GM12891 (cell line): ENCODE measurements around the gene SMPD3.

Source experiments
- DNase-seq: peaks from one replicate; pipeline ENCODE4 v3.0.0; 2011; ENCODE audit warnings: low spot score; ENCODE audit not compliant: insufficient read length
- FAIRE-seq: peaks from 2 replicates; lab custom pipeline; 2011; peaks lifted over from hg19 to GRCh38; lab: Jason Lieb, UNC
- PAX5 ChIP-seq: IDR thresholded peaks from 2 replicates; pipeline ENCODE4 v1.6.1; 2011; ENCODE audit warnings: low read length, moderate library complexity, mild to moderate bottlenecking; ENCODE audit not compliant: insufficient read depth, severe bottlenecking
- POLR2A ChIP-seq: IDR thresholded peaks from 2 replicates; pipeline ENCODE4 v1.6.1; 2011; ENCODE audit warnings: low read depth, low read length, control low read depth
- POLR2AphosphoS5 ChIP-seq: IDR thresholded peaks from 2 replicates; pipeline ENCODE4 v1.6.1; 2011; ENCODE audit warnings: low read depth, low read length, control low read depth
- POU2F2 ChIP-seq: IDR thresholded peaks from 2 replicates; pipeline ENCODE4 v1.6.1; 2011; ENCODE audit warnings: low read depth, mild to moderate bottlenecking, control low read depth, low read length, moderate library complexity
- SPI1 ChIP-seq: IDR thresholded peaks from 2 replicates; pipeline ENCODE4 v1.6.1; 2011; ENCODE audit warnings: low read depth, low read length, control low read depth
- TAF1 ChIP-seq: IDR thresholded peaks from 2 replicates; pipeline ENCODE4 v1.6.1; 2011; ENCODE audit warnings: low read depth, low read length, control low read depth

Gene SMPD3

DNA sequence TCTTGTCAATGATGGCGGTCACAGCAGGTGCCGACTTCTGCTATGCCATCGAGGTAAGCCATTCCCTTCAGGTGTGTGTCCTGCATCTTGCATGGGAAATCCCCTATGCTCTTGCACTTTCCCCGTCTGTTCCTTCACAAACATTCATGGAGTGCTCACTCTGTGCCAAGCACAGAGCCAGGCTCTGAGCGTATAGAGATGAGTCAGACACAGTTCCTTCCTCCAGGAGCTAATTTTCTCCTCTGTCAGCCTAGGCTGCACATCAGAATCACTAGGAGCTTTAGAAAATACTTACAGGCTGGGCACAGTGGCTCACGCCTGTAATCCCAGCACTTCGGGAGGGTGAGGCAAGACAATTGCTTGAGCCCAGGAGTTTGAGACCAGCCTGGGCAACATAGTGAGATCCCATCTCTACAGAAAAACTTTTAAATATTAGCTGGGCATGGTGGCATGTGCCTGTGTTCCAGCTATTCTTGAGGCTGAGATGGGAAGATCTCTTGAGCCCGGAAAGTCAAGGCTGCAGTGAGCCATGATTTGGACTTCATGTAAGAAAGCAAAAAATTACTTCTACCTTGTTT is 123.4 kb downstream of the SMPD3 start:
- TF ChIP-seq TAF1 (no peak), SPI1 (no peak), POLR2A (no peak), POU2F2 (no peak), PAX5 (no peak), POLR2AphosphoS5 (no peak)
- no peak for FAIRE-seq
- DNase-seq: no peak

DNA sequence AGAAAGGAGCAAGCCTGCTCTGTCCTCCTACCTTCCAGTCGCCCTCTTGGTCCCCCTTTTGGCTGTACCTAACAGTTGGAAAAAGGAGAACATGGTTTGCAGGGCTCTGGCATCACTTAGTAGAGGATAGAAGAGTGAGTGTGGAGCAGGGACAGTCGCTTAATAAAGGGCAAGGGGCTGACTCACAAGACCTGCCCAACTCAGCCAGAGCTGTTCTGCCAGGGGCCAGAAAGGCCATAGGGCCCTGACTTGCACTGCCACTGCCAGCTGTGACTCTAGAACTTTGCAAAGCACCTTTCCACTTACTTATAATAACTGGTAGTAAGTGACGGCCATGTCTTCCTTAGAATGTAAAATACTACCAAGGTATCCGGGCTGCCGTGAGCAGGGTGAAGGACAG is 124.0 kb downstream of the SMPD3 start:
- FAIRE-seq: no peak
- TF ChIP-seq POLR2AphosphoS5 (no peak), SPI1 (no peak), TAF1 (no peak), POU2F2 (no peak), POLR2A (no peak), PAX5 (no peak)
- DNase-seq: no peak

DNA sequence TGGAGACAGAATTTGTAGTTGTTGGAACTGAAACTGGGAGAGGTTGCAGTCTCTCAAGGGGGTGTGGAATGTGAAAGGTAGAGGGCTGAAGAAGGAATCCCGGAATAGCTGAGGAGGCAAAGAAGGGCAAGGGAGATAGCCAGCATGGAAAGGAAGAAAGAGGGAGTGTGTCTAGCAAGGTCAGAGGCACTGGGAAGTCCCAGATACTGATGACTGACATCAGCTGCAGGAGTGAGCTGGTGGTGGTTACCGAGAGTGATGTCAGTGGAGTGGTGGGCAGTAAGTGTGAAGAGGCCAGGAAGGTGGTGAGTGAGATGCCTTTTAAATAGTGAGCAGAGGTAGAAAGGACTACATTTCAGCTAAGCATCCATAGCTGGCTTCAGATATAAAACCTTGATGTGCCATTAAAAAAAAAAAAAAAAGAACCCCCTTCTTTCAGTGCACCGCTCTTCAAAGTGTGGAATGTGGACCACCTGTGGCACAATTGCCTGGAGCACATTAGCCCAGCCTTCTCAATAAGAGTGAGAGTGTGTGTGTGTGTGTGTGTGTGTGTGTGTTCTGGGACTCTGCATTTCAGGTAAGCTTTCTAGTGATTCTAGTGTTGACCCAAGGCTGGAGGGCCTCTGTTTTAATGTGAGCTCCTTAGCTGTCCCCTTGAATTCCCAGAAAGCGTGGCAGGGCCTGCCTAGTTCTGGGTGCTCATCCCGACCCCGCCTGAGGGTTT is 129.0 kb downstream of the SMPD3 start:
- FAIRE-seq: no peak

DNA sequence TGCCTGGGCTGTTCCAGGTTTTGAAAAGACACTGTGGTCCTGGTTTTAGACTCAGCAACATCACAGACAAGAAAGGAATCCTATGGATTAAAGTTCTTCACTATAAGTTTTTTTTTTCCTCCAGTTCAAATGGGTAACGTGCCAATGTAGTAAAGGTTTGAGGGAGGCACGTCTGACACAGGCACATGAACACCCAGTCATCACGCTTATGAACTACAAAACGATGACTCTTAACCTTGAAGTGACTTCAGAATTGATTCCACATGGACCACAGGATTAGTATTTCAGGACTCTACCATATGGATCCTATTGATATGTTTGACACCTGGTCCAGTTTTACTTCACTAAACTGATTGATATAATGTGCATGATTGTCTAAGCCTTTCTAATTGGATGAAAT is 135.2 kb downstream of the SMPD3 start:
- TF ChIP-seq TAF1: no peak
- no peak for TF ChIP-seq SPI1
- no peak for TF ChIP-seq POLR2AphosphoS5
- TF ChIP-seq POU2F2: no peak
- TF ChIP-seq POLR2A: no peak
- no peak for TF ChIP-seq PAX5
- FAIRE-seq (no peak), DNase-seq (no peak)

More for the DNA sequence above, 129.0 kb downstream of the SMPD3 start:
- DNase-seq: no peak
- TF ChIP-seq TAF1: no peak
- no peak for TF ChIP-seq POU2F2
- TF ChIP-seq PAX5: no peak
- no peak for TF ChIP-seq POLR2AphosphoS5
- TF ChIP-seq SPI1: no peak
- no peak for TF ChIP-seq POLR2A

DNA sequence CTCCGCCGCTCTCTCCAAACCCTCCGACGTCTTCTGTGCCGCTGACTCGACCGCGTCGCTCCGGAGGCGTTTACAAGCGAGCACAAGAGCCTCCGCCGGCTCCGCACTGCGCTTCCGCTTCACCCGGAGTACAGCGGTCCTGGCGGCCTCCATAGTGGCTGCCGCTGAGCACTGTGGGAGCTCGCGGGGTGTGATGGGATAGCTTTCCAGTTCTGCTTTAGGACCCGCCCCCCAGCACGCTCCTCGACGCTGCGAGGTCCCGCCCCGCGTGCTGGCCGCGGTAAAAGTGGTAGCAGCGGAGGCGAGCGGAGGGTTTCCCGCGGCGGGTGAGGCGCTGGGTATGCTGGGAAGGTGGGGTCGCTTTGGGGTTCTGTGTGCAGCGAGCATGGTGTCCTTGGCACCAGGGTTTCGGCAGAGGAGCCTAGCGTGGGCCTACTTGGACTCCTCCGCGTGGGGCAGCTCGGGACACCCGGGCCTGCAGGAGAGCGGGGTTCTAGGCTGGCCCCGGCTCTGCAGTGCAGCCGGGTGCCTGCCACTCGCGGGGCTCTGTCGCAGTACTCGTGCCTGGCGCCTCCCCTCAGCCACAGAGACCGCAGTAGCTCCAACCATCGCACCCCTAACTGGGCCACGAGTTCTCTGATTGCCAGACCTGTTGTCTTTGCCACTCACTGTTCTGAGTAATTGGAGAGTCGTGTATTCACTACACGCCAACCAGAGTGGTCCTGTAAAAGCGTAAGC is 137.4 kb downstream of the SMPD3 start, which contains the start of the genes PRMT7 and SLC7A6OS:
Gene PRMT7 (plus strand): TSS at position 246 of the 738 bp plus-strand sequence. CDS start 4,961 bp downstream, outside the sequence.
Gene SLC7A6OS (minus strand): TSS at position 173 of the 738 bp plus-strand sequence. CDS start 20 bp downstream, at position 153.
- DNase-seq: peak; percentile 97
- TF ChIP-seq POLR2A (peak; percentile 95), POU2F2 (peak; percentile 79; the same call in 1 of the 2 replicates), POLR2AphosphoS5 (peak; percentile 93), SPI1 (peak; percentile 74), PAX5 (no peak), TAF1 (peak; percentile 76)
- peak; percentile 98 for FAIRE-seq

DNA sequence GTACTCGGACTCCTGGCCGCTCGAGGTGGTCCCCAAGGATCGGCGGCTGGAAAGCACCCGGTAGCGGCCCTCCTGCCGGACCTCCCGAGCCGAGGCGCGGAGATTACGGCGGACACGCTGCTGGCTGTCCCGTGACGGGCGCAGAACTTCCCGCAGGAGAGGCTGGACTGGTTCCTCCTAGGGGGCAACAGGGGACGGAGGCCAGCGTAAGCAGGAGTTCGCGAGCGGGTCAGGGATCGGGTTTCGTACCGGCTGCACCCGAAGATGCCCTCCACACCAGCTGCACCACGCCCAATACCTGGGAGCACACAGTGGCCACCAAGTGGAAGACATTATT is 137.9 kb downstream of the SMPD3 start:
- no peak for DNase-seq
- FAIRE-seq: no peak
- TF ChIP-seq PAX5: no peak
- TF ChIP-seq TAF1: no peak
- TF ChIP-seq POU2F2: no peak
- TF ChIP-seq POLR2A: no peak
- TF ChIP-seq SPI1: no peak
- no peak for TF ChIP-seq POLR2AphosphoS5

DNA sequence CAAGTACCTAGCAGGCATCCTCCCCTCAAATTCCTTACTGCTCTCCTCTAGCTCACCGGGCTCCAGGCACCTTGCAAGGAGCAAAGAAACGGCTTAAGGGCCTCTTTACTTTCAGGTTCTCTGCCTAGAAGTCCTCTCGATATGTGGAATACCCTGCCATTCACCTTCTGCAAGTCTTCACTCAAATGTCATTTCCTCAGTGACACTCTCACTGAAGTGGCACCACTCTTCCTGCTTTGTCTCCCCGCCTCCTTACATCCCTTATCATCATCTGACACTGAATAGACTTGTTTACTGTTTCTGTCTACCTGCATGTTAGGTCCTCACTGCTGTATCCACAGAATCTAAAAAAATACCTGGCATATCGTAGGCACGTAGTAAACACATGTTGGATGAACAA is 138.5 kb downstream of the SMPD3 start:
- TF ChIP-seq POLR2A: no peak
- no peak for TF ChIP-seq SPI1
- TF ChIP-seq TAF1: no peak
- TF ChIP-seq POLR2AphosphoS5: no peak
- TF ChIP-seq POU2F2: no peak
- no peak for TF ChIP-seq PAX5
- DNase-seq (no peak), FAIRE-seq (no peak)
